H1 (cell line): ENCODE data around the gene SAT1.

Source experiments
- CTCF ChIP-seq, 3 experiments: IDR thresholded peaks; 1 replicate in 2 of 3; 2 replicates in 1 of 3; pipeline versions ENCODE4 v1.5.1 to v1.6.1; 2011; ENCODE audit warnings: low read length in 3 of 3, mild to moderate bottlenecking in 3 of 3, inconsistent platforms in 2 of 3, low read depth in 1 of 3, moderate library complexity in 1 of 3; ENCODE audit not compliant: insufficient read depth in 1 of 3; ENCODE audit errors: control extremely low read depth in 1 of 3
- TBP ChIP-seq: IDR thresholded peaks from 2 replicates; pipeline ENCODE4 v1.6.1; 2011; ENCODE audit warnings: low read depth, low read length, improper control_type of control experiment
- TEAD4 ChIP-seq: IDR thresholded peaks from 2 replicates; pipeline ENCODE4 v1.6.1; 2012; ENCODE audit warnings: low read depth, low read length, inconsistent platforms, mixed read lengths

DNA sequence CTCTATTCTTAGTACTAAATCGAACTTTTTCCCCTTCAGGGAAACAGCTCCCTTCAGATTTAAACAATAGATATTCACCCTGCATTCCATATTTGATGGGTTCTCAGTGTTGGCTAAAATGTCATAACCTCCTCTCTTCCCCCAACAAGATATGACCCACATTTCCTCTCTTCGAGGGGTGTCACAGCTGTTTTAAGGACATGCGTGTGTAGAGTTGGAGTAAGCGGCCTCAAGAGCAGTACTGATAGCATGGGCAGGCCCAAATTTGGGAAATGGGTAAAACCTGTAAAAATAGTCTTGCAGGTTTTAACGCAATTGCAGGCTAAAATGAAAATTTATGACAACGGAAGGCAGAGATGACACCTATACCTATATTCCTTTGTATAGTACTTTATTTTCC is 28.7 kb downstream of the SAT1 start:
- no peak for TF ChIP-seq TEAD4
- TF ChIP-seq TBP, result no peak
- no peak for TF ChIP-seq CTCF (IDR thresholded peaks at IDR 0.05; ENCODE audit: control extremely low read depth in 1 of 3, insufficient read depth in 1 of 3, low read depth in 1 of 3, low read length in 3 of 3)
